Thymus (tissue), 11 donors: ENCODE results near the gene CTNNBIP1. TPM values are rescaled to one million over a fixed set of nuclear protein-coding genes. Genes with fewer than 3 reads are reported as not detected.

Source experiments
- DNase-seq, 9 donors: peaks; one replicate each; pipeline ENCODE4 v3.0.0-alpha.2; 2013; ENCODE audit warnings: low spot score in 9 of 9, low read depth in 6 of 9, missing footprints in 1 of 9
- H3K27ac ChIP-seq, 2 donors: one replicate each; pipeline ENCODE4 v1.5.1; 2013; ENCODE audit warnings: control low read depth in 1 of 2, low read depth in 1 of 2, low read length in 1 of 2, mild to moderate bottlenecking in 1 of 2, moderate library complexity in 1 of 2
- H3K27me3 ChIP-seq, 2 donors: one replicate each; pipeline ENCODE4 v1.5.1; 2013; ENCODE audit warnings: low read length in 1 of 2; ENCODE audit not compliant: control insufficient read depth in 2 of 2, insufficient read depth in 1 of 2
- H3K36me3 ChIP-seq, 2 donors: one replicate each; pipeline ENCODE4 v1.5.1; 2013; ENCODE audit warnings: low read length in 1 of 2, mild to moderate bottlenecking in 1 of 2, moderate library complexity in 1 of 2; ENCODE audit not compliant: control insufficient read depth in 2 of 2, insufficient read depth in 2 of 2
- H3K4me1 ChIP-seq, 2 donors: one replicate each; pipeline ENCODE4 v1.5.1; 2013; ENCODE audit warnings: low read length in 2 of 2; ENCODE audit not compliant: control insufficient read depth in 2 of 2, insufficient read depth in 2 of 2
- H3K4me3 ChIP-seq, 2 donors: one replicate each; pipeline ENCODE4 v1.5.1; 2013; ENCODE audit warnings: low read length in 2 of 2, control low read depth in 1 of 2, mild to moderate bottlenecking in 1 of 2
- H3K9me3 ChIP-seq, 2 donors: one replicate each; pipeline ENCODE4 v1.5.1; 2013; ENCODE audit warnings: low read length in 1 of 2, mild to moderate bottlenecking in 1 of 2; ENCODE audit not compliant: control insufficient read depth in 2 of 2, insufficient read depth in 1 of 2
- WGBS: extraction: QIAGEN DNeasy Blood & Tissue Kit; methylation state at CpG from one replicate; pipeline ENCODE4 v1.1.7; 2013; 5-methylcytosine and 5-hydroxymethylcytosine counted together
- polyA plus RNA-seq: library from polyadenylated mRNA; stranded (reverse); fragments of 200-250 nt; gene quantifications from one replicate; pipeline ENCODE4 v1.2.3, GENCODE V29; 2013
- total RNA-seq: library from RNA; stranded (reverse); fragments of 120-200 nt; gene quantifications from one replicate; pipeline ENCODE4 v1.2.4, GENCODE V29; 2013
- donor health status: healthy.

The CTNNBIP1 gene
- total and polyA plus RNA-seq, 2 donors: 16.7 to 18.5 TPM

DNA sequence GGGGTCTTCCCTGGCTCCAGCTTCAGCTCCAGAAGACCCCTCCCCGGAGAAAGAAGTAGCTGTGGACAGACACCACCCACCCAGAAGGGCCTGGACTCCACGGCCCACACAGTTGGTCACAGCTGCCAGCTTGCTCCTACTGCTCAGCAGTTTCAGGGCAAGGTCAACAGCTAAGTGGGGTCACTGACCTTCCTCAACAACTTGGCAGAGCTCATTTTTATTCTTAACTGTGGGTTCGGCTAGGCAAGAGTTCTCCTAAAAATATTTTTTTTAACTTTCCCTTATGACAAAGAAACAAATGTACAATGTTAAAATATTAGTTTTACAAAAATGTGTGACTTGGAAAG lies 41.9 kb downstream of the CTNNBIP1 start:
- DNase-seq: no peak
- peaks cover 0 to 11% of the 10 kb centered on the region in 2 donors for H3K36me3 ChIP-seq
- H3K4me1 ChIP-seq: peaks cover 3 to 27% of the 10 kb centered on the region in 2 donors
- H3K27me3 ChIP-seq: no peaks in the 10 kb centered on the region
- no peak overlapping the region for H3K27ac ChIP-seq
- H3K9me3 ChIP-seq: no peaks in the 10 kb centered on the region
- no peak overlapping the region for H3K4me3 ChIP-seq
- WGBS: 97% methylated on average over 3 of the region's 3 CpGs

- DNase-seq: peak; percentile 59 to 92 (median 82)
- Histone ChIP-seq H3K36me3 (peaks cover 0 to 11% of the 10 kb centered on the region in 2 donors), H3K27ac (no peak overlapping the region), H3K9me3 (no peaks in the 10 kb centered on the region), H3K27me3 (no peaks in the 10 kb centered on the region), H3K4me3 (no peak overlapping the region), H3K4me1 (peaks cover 3 to 24% of the 10 kb centered on the region in 2 donors)
- WGBS: 60% methylated on average over 15 of the region's 15 CpGs
Observed at GRCh38 chr1:9867408-9868243, 42.4 kb downstream of the CTNNBIP1 start.

DNA sequence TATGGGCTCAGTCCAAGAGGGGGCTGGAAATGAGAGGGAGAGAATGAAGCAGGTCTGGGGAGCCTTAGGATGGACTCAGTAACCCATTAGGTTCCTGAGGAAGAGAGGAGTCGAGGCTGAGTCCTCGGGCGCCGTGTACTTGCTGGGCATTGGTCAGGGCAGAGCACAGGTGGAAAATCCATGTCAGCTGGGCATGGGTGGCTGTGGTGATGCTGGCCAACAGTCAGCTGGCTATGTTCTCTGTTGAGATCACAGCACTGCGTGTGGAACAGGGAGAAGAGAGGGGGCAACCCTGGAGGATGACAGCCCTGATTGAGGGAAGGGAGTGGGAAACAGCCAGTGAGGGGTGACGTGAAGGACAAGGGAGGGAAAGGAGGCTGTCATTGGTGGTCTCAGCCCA lies 43.2 kb downstream of the CTNNBIP1 start:
- no peak for DNase-seq
- Histone ChIP-seq H3K27me3 (no peaks in the 10 kb centered on the region), H3K4me1 (peaks cover 3 to 20% of the 10 kb centered on the region in 2 donors), H3K9me3 (no peaks in the 10 kb centered on the region), H3K4me3 (no peak overlapping the region), H3K36me3 (peaks cover 0 to 11% of the 10 kb centered on the region in 2 donors), H3K27ac (no peak overlapping the region)
- 93% methylated on average over 6 of the region's 6 CpGs for WGBS

GRCh38 chr1:9865724-9866123 lies 44.3 kb downstream of the CTNNBIP1 start:
- no peak for DNase-seq
- Histone ChIP-seq H3K4me1 (peaks cover 3 to 19% of the 10 kb centered on the region in 2 donors), H3K36me3 (peaks cover 0 to 11% of the 10 kb centered on the region in 2 donors), H3K9me3 (no peaks in the 10 kb centered on the region), H3K27me3 (no peaks in the 10 kb centered on the region), H3K4me3 (no peak overlapping the region), H3K27ac (no peak overlapping the region)
- 94% methylated on average over 2 of the region's 2 CpGs for WGBS

DNA sequence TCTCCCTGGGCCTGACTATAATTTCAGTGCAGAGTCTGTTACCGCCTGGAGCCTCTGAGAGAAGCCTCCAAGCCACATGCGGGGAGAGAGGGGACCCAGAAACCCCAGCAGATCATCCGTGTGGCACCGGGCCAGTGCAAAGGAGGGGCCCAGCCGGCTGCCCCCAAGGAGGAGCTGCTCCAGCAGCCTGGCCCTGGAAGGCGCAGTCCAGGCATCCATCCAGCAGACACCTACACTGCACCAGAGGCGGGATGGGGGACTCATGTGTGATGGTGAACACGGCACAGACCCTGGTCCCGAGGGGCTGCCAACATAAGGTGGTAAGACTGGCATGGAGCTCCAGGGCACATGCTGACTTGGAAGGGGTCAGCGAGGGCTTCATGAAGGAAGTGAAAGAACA lies 46.7 kb downstream of the CTNNBIP1 start:
- peaks cover 3 to 17% of the 10 kb centered on the region in 2 donors for H3K4me1 ChIP-seq
- no peak overlapping the region for H3K27ac ChIP-seq
- no peaks in the 10 kb centered on the region for H3K9me3 ChIP-seq
- no peaks in the 10 kb centered on the region for H3K27me3 ChIP-seq
- WGBS: 95% methylated on average over 10 of the region's 10 CpGs
- H3K36me3 ChIP-seq: peaks cover 0 to 1% of the 10 kb centered on the region in 2 donors
- no peak overlapping the region for H3K4me3 ChIP-seq
- DNase-seq: no peak

- H3K27ac ChIP-seq: no peak overlapping the region
- H3K4me1 ChIP-seq: peaks cover 0 to 8% of the 10 kb centered on the region in 2 donors
- DNase-seq: no peak
- H3K36me3 ChIP-seq: peaks cover 0 to 2% of the 10 kb centered on the region in 2 donors
- H3K9me3 ChIP-seq: no peaks in the 10 kb centered on the region
- H3K27me3 ChIP-seq: no peaks in the 10 kb centered on the region
- H3K4me3 ChIP-seq: no peak overlapping the region
- 94% methylated on average over 8 of the region's 8 CpGs for WGBS
Observed at GRCh38 chr1:9861360-9861759, 48.7 kb downstream of the CTNNBIP1 start.

DNA sequence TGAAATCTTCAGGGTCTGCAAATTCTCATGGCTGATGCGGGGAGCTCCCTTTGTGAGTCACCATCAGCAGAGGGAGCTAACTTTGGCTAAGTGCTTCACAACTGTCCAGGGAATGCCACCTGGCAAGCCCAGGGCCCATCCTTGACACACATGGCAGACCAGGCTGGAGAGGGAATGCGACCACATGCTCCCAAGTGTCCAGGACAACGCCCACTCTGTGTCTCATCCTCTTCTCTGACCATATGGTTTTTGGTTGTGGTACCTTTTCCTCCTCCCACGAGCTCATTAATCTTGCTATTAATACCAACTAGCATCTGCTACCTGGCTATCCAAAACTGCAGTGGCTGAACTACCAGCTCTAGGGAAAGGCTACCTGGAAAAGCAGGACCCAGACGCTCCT lies 49.2 kb downstream of the CTNNBIP1 start:
- 98% methylated on average over 5 of the region's 5 CpGs for WGBS
- Histone ChIP-seq H3K4me1 (peaks cover 0 to 8% of the 10 kb centered on the region in 2 donors), H3K27ac (no peak overlapping the region), H3K9me3 (no peaks in the 10 kb centered on the region), H3K27me3 (no peaks in the 10 kb centered on the region), H3K36me3 (peaks cover 0 to 2% of the 10 kb centered on the region in 2 donors), H3K4me3 (no peak overlapping the region)
- DNase-seq: no peak

- Histone ChIP-seq H3K9me3 (no peaks in the 10 kb centered on the region), H3K4me1 (peaks cover 0 to 8% of the 10 kb centered on the region in 2 donors), H3K27me3 (no peaks in the 10 kb centered on the region), H3K27ac (no peak overlapping the region), H3K4me3 (no peak overlapping the region), H3K36me3 (peaks cover 0 to 2% of the 10 kb centered on the region in 2 donors)
- DNase-seq: no peak
- 88% methylated on average over 5 of the region's 5 CpGs for WGBS
Observed at GRCh38 chr1:9859281-9860014, 50.6 kb downstream of the CTNNBIP1 start.
